ENCODE data around the gene TMEM144.

The TMEM144 gene

GRCh38 chr4:158299459-158300007 is 89.2 kb downstream of the TMEM144 start:
- no peak for DNase-seq (ENCODE audit: low spot score)

- no peak for DNase-seq (ENCODE audit: low spot score)
Measured at GRCh38 chr4:158300012-158300411, 89.7 kb downstream of the TMEM144 start.

DNA sequence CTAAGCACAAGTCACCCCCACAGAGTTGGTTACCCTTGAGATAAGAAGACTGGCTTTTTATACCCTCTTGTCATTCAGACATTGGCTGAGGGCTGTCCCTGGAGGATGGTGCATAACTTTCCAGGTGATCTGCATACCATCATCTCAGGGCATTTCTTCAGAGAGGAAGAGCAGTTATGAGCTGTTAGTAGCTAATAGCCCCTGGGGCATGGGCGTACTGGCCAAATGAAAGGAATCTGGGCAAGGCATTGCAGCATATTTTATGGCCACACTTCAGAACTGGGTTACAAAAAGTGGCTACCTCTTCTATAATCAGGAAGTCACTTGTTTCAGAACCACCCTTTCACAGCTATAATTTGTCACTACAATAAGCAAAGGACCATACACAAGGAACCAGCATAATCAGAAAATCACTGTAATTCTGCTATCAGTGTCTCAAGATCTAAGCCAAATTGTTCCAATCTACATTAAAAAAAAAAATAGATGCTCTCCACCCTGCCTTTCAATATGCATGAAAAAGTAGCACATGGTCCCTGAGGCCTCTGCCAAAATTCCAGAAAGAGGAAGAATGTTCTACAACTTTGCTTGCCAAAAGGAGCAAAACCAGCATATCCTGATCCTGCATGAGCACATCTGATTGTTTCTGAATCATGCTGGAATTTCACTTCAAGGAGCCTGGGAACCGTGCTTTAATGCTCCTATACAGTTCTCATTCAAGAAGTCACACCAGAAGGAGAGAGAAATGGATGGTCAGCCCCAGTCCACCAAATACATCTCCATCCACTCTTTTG is 92.0 kb downstream of the TMEM144 start:
- DNase-seq (ENCODE audit: low spot score): peak; percentile 74

GRCh38 chr4:158304694-158305093 is 94.4 kb downstream of the TMEM144 start:
- no peak for DNase-seq (ENCODE audit: low spot score)

Measured in AG20443 (cell line).